ENCODE data around the gene ACADVL.

- TF ChIP-seq CTCF (IDR thresholded peaks at IDR 0.05): no peak
- no peak for TF ChIP-seq SMC3 (IDR thresholded peaks at IDR 0.05; ENCODE audit: low read depth, low read length)
- TF ChIP-seq EP300 (IDR thresholded peaks at IDR 0.05; ENCODE audit: borderline replicate concordance in 1 of 2, low read depth in 1 of 2, low read length in 1 of 2): no peak
- TF ChIP-seq EZH2phosphoT487 (IDR thresholded peaks at IDR 0.05; ENCODE audit: borderline replicate concordance, low read depth): no peak
- TF ChIP-seq FOXM1 (IDR thresholded peaks at IDR 0.05; ENCODE audit: low read depth): no peak
- no peak for TF ChIP-seq ELF1 (IDR thresholded peaks at IDR 0.05)
- no peak for TF ChIP-seq JUND (IDR thresholded peaks at IDR 0.05)
- TF ChIP-seq NFIC (IDR thresholded peaks at IDR 0.05; ENCODE audit: borderline replicate concordance): no peak
- TF ChIP-seq GABPA (IDR thresholded peaks at IDR 0.05; ENCODE audit: low read depth): no peak
- no peak for TF ChIP-seq MEF2A (IDR thresholded peaks at IDR 0.05; ENCODE audit: borderline replicate concordance, low read depth)
- no peak for TF ChIP-seq YY1 (IDR thresholded peaks at IDR 0.05; ENCODE audit: low read depth)
- no peak for TF ChIP-seq MXI1 (IDR thresholded peaks at IDR 0.05; ENCODE audit: low read depth, low read length)
- no peak for TF ChIP-seq MAX (IDR thresholded peaks at IDR 0.05; ENCODE audit: low read depth)
- TF ChIP-seq GATA2 (CRISPR knock-in tag; IDR thresholded peaks at IDR 0.05): no peak
Measured at GRCh38 chr17:7261379-7262191, 41.8 kb downstream of the ACADVL start.
